Naive thymus-derived CD4-positive, alpha-beta T cell (primary cell): Measurements from ENCODE around the gene PTBP3. TPM values are rescaled to one million over a fixed set of nuclear protein-coding genes. Genes with fewer than 3 reads are reported as not detected.
A peak's percentile ranks its signal among the peaks of the same experiment; 100 is the strongest.

Experiments
- ATAC-seq: fragments of 150-1000 bp; cut with Tn5 transposase; 2 replicates; pipeline ENCODE4 v1.10.0; 2021; ENCODE audit warnings: mild to moderate bottlenecking, moderate library complexity
- CTCF ChIA-PET: fragments of 350-600 bp; sonication (Branson Sonifier 250); formaldehyde crosslinking; loops from one replicate; lab custom pipeline; 2021; ENCODE audit warnings: antibody characterized with exemption; lab: Charles Lee
- POLR2A ChIA-PET: fragments of 350-600 bp; sonication (Branson Sonifier 250); formaldehyde crosslinking; loops from one replicate; lab custom pipeline; 2021; ENCODE audit warnings: antibody characterized with exemption, inconsistent platforms; lab: Charles Lee
- DNase-seq, 9 donors: peaks; one replicate each; pipeline versions ENCODE4 v3.0.0 to v3.0.0-alpha.2; 2020 to 2022; ENCODE audit warnings: mixed read lengths in 1 of 9
- H3K27ac ChIP-seq: one replicate; pipeline ENCODE4 v1.7.0; 2013; ENCODE audit warnings: mild to moderate bottlenecking, low read depth, low read length, moderate library complexity
- H3K27me3 ChIP-seq, 2 donors: one replicate each; pipeline ENCODE4 v1.7.0; 2013; ENCODE audit warnings: low read length in 2 of 2, mild to moderate bottlenecking in 2 of 2, moderate library complexity in 2 of 2; ENCODE audit not compliant: control insufficient read depth in 2 of 2, insufficient read depth in 2 of 2
- H3K36me3 ChIP-seq, 3 experiments: 1 replicate in 2 of 3; 2 replicates in 1 of 3; pipeline ENCODE4 v1.7.0; 2013; ENCODE audit warnings: low read length in 3 of 3, mild to moderate bottlenecking in 3 of 3, moderate library complexity in 1 of 3; ENCODE audit not compliant: insufficient read depth in 3 of 3, control insufficient read depth in 2 of 3
- H3K4me1 ChIP-seq, 2 donors: one replicate each; pipeline ENCODE4 v1.7.0; 2013; ENCODE audit warnings: low read length in 2 of 2, mild to moderate bottlenecking in 2 of 2, moderate library complexity in 1 of 2; ENCODE audit not compliant: control insufficient read depth in 2 of 2, insufficient read depth in 2 of 2
- H3K4me3 ChIP-seq: 2 replicates; pipeline ENCODE4 v1.7.0; 2013; ENCODE audit warnings: mild to moderate bottlenecking, low read length
- H3K9me3 ChIP-seq, 3 experiments: 1 replicate in 2 of 3; 2 replicates in 1 of 3; pipeline ENCODE4 v1.7.0; 2013; ENCODE audit warnings: low read length in 3 of 3; ENCODE audit not compliant: control insufficient read depth in 2 of 3
- H3K27ac Mint-ChIP-seq, 9 donors: one replicate each; pipeline ENCODE4 v1.8.0; 2020 to 2022; ENCODE audit warnings: mixed read lengths in 9 of 9, mild to moderate bottlenecking in 8 of 9, moderate library complexity in 5 of 9, inconsistent platforms in 2 of 9
- H3K27me3 Mint-ChIP-seq, 5 donors: one replicate each; pipeline ENCODE4 v1.8.0; 2021 to 2022; ENCODE audit warnings: mixed read lengths in 5 of 5, mild to moderate bottlenecking in 1 of 5
- H3K36me3 Mint-ChIP-seq, 5 donors: one replicate each; pipeline ENCODE4 v1.8.0; 2020 to 2022; ENCODE audit warnings: mixed read lengths in 5 of 5, mild to moderate bottlenecking in 3 of 5, inconsistent platforms in 1 of 5
- H3K4me1 Mint-ChIP-seq, 7 donors: one replicate each; pipeline ENCODE4 v1.8.0; 2020 to 2022; ENCODE audit warnings: mixed read lengths in 7 of 7, mild to moderate bottlenecking in 3 of 7, inconsistent platforms in 1 of 7
- H3K4me3 Mint-ChIP-seq, 10 donors: one replicate each; pipeline ENCODE4 v1.8.0; 2020 to 2022; ENCODE audit warnings: mild to moderate bottlenecking in 10 of 10, mixed read lengths in 10 of 10, moderate library complexity in 6 of 10, inconsistent platforms in 2 of 10
- H3K9me3 Mint-ChIP-seq, 11 donors: one replicate each; pipeline ENCODE4 v1.8.0; 2020 to 2022; ENCODE audit warnings: mixed read lengths in 11 of 11, mild to moderate bottlenecking in 4 of 11, inconsistent platforms in 1 of 11, moderate library complexity in 1 of 11
- intact Hi-C, 2 donors: fragments of 100-400 bp; cut with micrococcal nuclease; formaldehyde crosslinking; loops; one replicate each; pipeline ENCODE4 v1.15.1; 2023
- polyA plus RNA-seq, 2 donors: library from polyadenylated mRNA; unstranded; fragments of 300-500 nt; fragmentation: Illumina TruSeq; gene quantifications; one replicate each; pipeline ENCODE4 v1.2.3, GENCODE V29; 2021
- total RNA-seq, 6 experiments: library from RNA in 5 of 6; stranded (reverse) in 5 of 6; gene quantifications; 1 replicate in 5 of 6; 2 replicates in 1 of 6; pipeline ENCODE4 v1.2.3 and lab custom pipeline; 2021 to 2026

PTBP3 gene
- total and polyA plus RNA-seq, 7 experiments from 2014 or later = 28.8 to 148 (median 117) TPM

GRCh38 chr9:112352209-112352608, 18.8 kb upstream of the PTBP3 start:
- ATAC-seq (no peak), DNase-seq (no peak)
- Mint-ChIP-seq H3K27me3 (peaks cover 0 to 2% (median 0%) of the 10 kb centered on the region in 5 donors), H3K4me3 (no peak overlapping the region), H3K36me3 (peaks cover 0 to 5% (median 0%) of the 10 kb centered on the region in 5 donors), H3K4me1 (peaks cover 15 to 32% (median 26%) of the 10 kb centered on the region in 7 donors), H3K27ac (peak overlapping the region in 1 of 9 donors; percentile 16), H3K9me3 (peaks cover 0 to 6% (median 0%) of the 10 kb centered on the region in 11 donors)
- H3K27me3 ChIP-seq = no peaks in the 10 kb centered on the region
- H3K4me1 ChIP-seq = peaks cover 0 to 3% of the 10 kb centered on the region in 2 donors
- ChIA-PET POLR2A (no interaction called here), CTCF (no interaction called here)
- H3K27ac ChIP-seq = no peak overlapping the region
- no peak overlapping the region for H3K4me3 ChIP-seq
- H3K36me3 ChIP-seq = no peaks in the 10 kb centered on the region
- no peaks in the 10 kb centered on the region for H3K9me3 ChIP-seq
- intact Hi-C loops = no loop called here

DNA sequence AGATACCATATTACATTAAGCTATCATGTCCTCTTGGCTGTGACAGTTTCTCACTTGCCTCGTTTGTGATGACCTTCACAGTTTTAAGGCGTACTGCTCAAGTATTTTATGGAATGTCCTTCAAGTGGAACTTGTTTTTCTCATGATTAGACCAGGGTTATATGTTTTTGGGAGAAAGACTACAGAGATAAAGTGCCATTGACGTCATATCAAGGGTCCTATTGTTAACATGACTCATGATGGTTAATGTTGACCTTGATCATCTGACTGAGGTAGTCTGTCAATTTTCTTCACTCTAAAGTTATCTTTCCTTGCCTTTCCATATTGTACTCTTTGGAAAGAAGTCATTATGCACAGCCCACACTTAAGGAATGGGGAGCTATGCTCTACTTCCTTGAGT, 17.8 kb upstream of the PTBP3 start:
- H3K27ac ChIP-seq = no peak overlapping the region
- Mint-ChIP-seq H3K4me1 (peaks cover 15 to 32% (median 26%) of the 10 kb centered on the region in 7 donors), H3K4me3 (no peak overlapping the region), H3K9me3 (peaks cover 0 to 6% (median 0%) of the 10 kb centered on the region in 11 donors), H3K36me3 (peaks cover 0 to 5% (median 0%) of the 10 kb centered on the region in 5 donors), H3K27ac (no peak overlapping the region), H3K27me3 (peaks cover 0 to 2% (median 0%) of the 10 kb centered on the region in 5 donors)
- H3K36me3 ChIP-seq = no peaks in the 10 kb centered on the region
- H3K4me3 ChIP-seq = no peak overlapping the region
- no peaks in the 10 kb centered on the region for H3K27me3 ChIP-seq
- ATAC-seq = no peak
- H3K9me3 ChIP-seq = no peaks in the 10 kb centered on the region
- no peak for DNase-seq
- intact Hi-C loops = no loop called here
- H3K4me1 ChIP-seq = peaks cover 0 to 3% of the 10 kb centered on the region in 2 donors
- ChIA-PET CTCF (interaction anchor here (0.6 to 1.1 kb wide), 2 partner anchors 11 to 202 kb away, joined by 3 to 7 read pairs; no protein-coding TSS in a partner anchor), POLR2A (no interaction called here)

DNA sequence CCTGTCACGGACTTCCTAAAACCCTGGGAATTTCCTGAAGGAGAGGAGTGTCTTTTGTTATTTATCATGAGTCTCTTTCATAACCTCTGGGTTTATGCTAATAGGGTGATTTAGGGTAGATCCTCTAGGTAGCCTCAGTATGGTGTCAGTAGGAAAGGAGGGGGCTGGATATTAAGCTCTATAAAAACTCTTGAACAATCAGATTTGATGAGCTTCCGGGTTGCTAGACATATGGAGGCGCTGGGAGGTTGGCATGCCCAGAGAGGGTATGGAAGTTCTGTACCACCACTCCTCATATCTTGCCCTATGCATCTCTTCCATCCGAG, 15.6 kb upstream of the PTBP3 start:
- H3K27me3 ChIP-seq = no peaks in the 10 kb centered on the region
- H3K4me1 ChIP-seq = peaks cover 0 to 3% of the 10 kb centered on the region in 2 donors
- no peaks in the 10 kb centered on the region for H3K36me3 ChIP-seq
- POLR2A ChIA-PET = interaction anchor here (1.0 kb wide), 1 partner anchor 16 kb away, joined by 3 read pairs; the partner anchor contains the start of gene PTBP3
- no peak overlapping the region for H3K4me3 ChIP-seq
- CTCF ChIA-PET = no interaction called here
- peaks cover 7 to 18% (median 14%) of the 10 kb centered on the region in 7 donors for H3K4me1 Mint-ChIP-seq
- peak overlapping the region in 5 of 9 donors; percentile 6 to 81 (median 72) for H3K27ac Mint-ChIP-seq
- H3K27me3 Mint-ChIP-seq = peaks cover 0 to 2% (median 0%) of the 10 kb centered on the region in 5 donors
- H3K4me3 Mint-ChIP-seq = peak overlapping the region in 9 of 10 donors; percentile 54 to 83 (median 81)
- H3K36me3 Mint-ChIP-seq = peaks cover 0 to 5% (median 0%) of the 10 kb centered on the region in 5 donors
- H3K9me3 ChIP-seq = no peaks in the 10 kb centered on the region
- peaks cover 0 to 6% (median 0%) of the 10 kb centered on the region in 11 donors for H3K9me3 Mint-ChIP-seq
- no peak overlapping the region for H3K27ac ChIP-seq
- no peak for ATAC-seq
- no peak for DNase-seq
- intact Hi-C loops = no loop called here

GRCh38 chr9:112348257-112349007, 15.0 kb upstream of the PTBP3 start:
- Mint-ChIP-seq H3K9me3 (peaks cover 0 to 6% (median 0%) of the 10 kb centered on the region in 11 donors), H3K36me3 (peaks cover 0 to 5% (median 0%) of the 10 kb centered on the region in 5 donors), H3K27ac (peak overlapping the region; percentile 6 to 87 (median 72)), H3K4me1 (peaks cover 7 to 18% (median 13%) of the 10 kb centered on the region in 7 donors), H3K27me3 (peaks cover 0 to 2% (median 0%) of the 10 kb centered on the region in 5 donors), H3K4me3 (peak overlapping the region; percentile 54 to 83 (median 80))
- DNase-seq (peak; percentile 43 to 75 (median 66)), ATAC-seq (peak; percentile 63)
- H3K4me1 ChIP-seq = peaks cover 0 to 3% of the 10 kb centered on the region in 2 donors
- intact Hi-C loops = loop anchor here in 1 of 2 donors (1.0 kb wide), 1 partner anchor 14 kb away; no protein-coding TSS in a partner anchor
- ChIA-PET POLR2A (no interaction called here), CTCF (no interaction called here)
- H3K27ac ChIP-seq = no peak overlapping the region
- peak overlapping the region; percentile 19 for H3K4me3 ChIP-seq
- H3K9me3 ChIP-seq = no peaks in the 10 kb centered on the region
- H3K36me3 ChIP-seq = no peaks in the 10 kb centered on the region
- H3K27me3 ChIP-seq = no peaks in the 10 kb centered on the region

- H3K9me3 ChIP-seq = no peaks in the 10 kb centered on the region
- H3K27me3 ChIP-seq = no peaks in the 10 kb centered on the region
- H3K27ac ChIP-seq = no peak overlapping the region
- H3K4me3 ChIP-seq = no peak overlapping the region
- H3K27ac Mint-ChIP-seq = no peak overlapping the region
- CTCF ChIA-PET = interaction anchor here (1.4 kb wide), 1 partner anchor 244 kb away, joined by 3 read pairs; no protein-coding TSS in a partner anchor
- DNase-seq (no peak), ATAC-seq (no peak)
- no peaks in the 10 kb centered on the region for H3K4me1 Mint-ChIP-seq
- H3K4me3 Mint-ChIP-seq = no peak overlapping the region
- no peaks in the 10 kb centered on the region for H3K4me1 ChIP-seq
- H3K36me3 Mint-ChIP-seq = peaks cover 0 to 3% (median 0%) of the 10 kb centered on the region in 5 donors
- no peaks in the 10 kb centered on the region for H3K27me3 Mint-ChIP-seq
- H3K36me3 ChIP-seq = no peaks in the 10 kb centered on the region
- POLR2A ChIA-PET = no interaction called here
- no peaks in the 10 kb centered on the region for H3K9me3 Mint-ChIP-seq
- intact Hi-C loops = no loop called here
Observed at GRCh38 chr9:112341730-112342129, 8.3 kb upstream of the PTBP3 start.

DNA sequence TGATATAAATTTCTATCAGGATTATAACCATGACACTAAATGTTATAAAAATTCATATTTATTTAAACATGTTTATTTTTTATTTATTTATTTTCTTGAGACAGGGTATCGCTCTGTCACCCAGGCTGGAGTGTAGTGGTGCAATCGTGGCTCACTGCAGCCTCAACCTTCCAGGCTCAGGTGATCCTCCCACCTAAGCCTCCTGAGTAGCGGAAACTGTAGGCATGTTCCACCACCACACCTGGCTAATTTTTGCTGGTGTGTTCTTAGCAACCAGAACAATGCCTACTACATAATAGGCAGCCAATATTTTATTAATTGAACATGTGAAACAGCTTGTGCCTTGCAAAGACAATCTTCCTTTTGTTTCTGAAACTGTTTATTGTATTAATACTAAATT, 6.5 kb upstream of the PTBP3 start:
- ATAC-seq = no peak
- intact Hi-C loops = loop anchor here in 1 of 2 donors (10.0 kb wide), 3 partner anchors 65 to 415 kb away; partner anchors contain the start of gene KIAA1958
- Histone ChIP-seq H3K36me3 (no peaks in the 10 kb centered on the region), H3K4me1 (peaks cover under 1 to 1% of the 10 kb centered on the region in 2 donors), H3K9me3 (no peaks in the 10 kb centered on the region), H3K4me3 (no peak overlapping the region), H3K27me3 (no peaks in the 10 kb centered on the region), H3K27ac (no peak overlapping the region)
- ChIA-PET CTCF (no interaction called here), POLR2A (no interaction called here)
- no peak overlapping the region for H3K4me3 Mint-ChIP-seq
- no peaks in the 10 kb centered on the region for H3K27me3 Mint-ChIP-seq
- peaks cover 0 to 3% (median 0%) of the 10 kb centered on the region in 5 donors for H3K36me3 Mint-ChIP-seq
- H3K4me1 Mint-ChIP-seq = peaks cover 0 to 3% (median 0%) of the 10 kb centered on the region in 7 donors
- DNase-seq = no peak
- H3K9me3 Mint-ChIP-seq = no peaks in the 10 kb centered on the region
- H3K27ac Mint-ChIP-seq = no peak overlapping the region
